Mesendoderm (in vitro differentiated cells): Measurements from ENCODE around the gene OS9.

Experiments used
- DNase-seq: peaks from one replicate; pipeline ENCODE4 v3.0.0; 2013
- H2AK5ac ChIP-seq: 2 replicates; pipeline ENCODE4 v1.6.1; 2013; ENCODE audit warnings: low read length, inconsistent platforms
- H2BK120ac ChIP-seq: 2 replicates; pipeline ENCODE4 v1.6.1; 2013; ENCODE audit warnings: low read depth, mild to moderate bottlenecking, low read length, moderate library complexity, mixed read lengths
- H2BK15ac ChIP-seq: replicated peaks from 2 replicates; pipeline ENCODE4 v1.6.1; 2013; ENCODE audit warnings: low read depth, mild to moderate bottlenecking, moderate library complexity
- H2BK5ac ChIP-seq: 2 replicates; pipeline ENCODE4 v1.6.1; 2013; ENCODE audit warnings: low read length, inconsistent platforms
- H3K18ac ChIP-seq: 2 replicates; pipeline ENCODE4 v1.6.1; 2013; ENCODE audit warnings: mild to moderate bottlenecking, low read length, mixed read lengths
- H3K23ac ChIP-seq: one replicate; pipeline ENCODE4 v1.6.1; 2013; ENCODE audit warnings: low read length
- H3K27ac ChIP-seq: 2 replicates; pipeline ENCODE4 v1.5.1; 2013; ENCODE audit warnings: low read depth, mild to moderate bottlenecking, inconsistent platforms, low read length, moderate library complexity
- H3K27me3 ChIP-seq: 2 replicates; pipeline ENCODE4 v1.6.1; 2013; ENCODE audit warnings: low read length, control low read depth, mild to moderate bottlenecking, inconsistent platforms; ENCODE audit not compliant: insufficient read depth, poor library complexity
- H3K36me3 ChIP-seq: 2 replicates; pipeline ENCODE4 v1.6.1; 2013; ENCODE audit warnings: low read length, inconsistent platforms; ENCODE audit not compliant: control insufficient read depth, insufficient read depth
- H3K4ac ChIP-seq: one replicate; pipeline ENCODE4 v1.6.1; 2013; ENCODE audit warnings: low read depth, mild to moderate bottlenecking, low read length, moderate library complexity
- H3K4me1 ChIP-seq: 2 replicates; pipeline ENCODE4 v1.6.1; 2013; ENCODE audit warnings: low read depth, low read length, inconsistent platforms; ENCODE audit not compliant: control insufficient read depth
- H3K4me2 ChIP-seq: 2 replicates; pipeline ENCODE4 v1.6.1; 2013; ENCODE audit warnings: low read length
- H3K4me3 ChIP-seq: 2 replicates; pipeline ENCODE4 v1.5.1; 2013; ENCODE audit warnings: mild to moderate bottlenecking, low read length
- H3K56ac ChIP-seq: one replicate; pipeline ENCODE4 v1.6.1; 2013; ENCODE audit warnings: low read length
- H3K79me1 ChIP-seq: 2 replicates; pipeline ENCODE4 v1.6.1; 2013; ENCODE audit warnings: low read length, inconsistent platforms
- H3K79me2 ChIP-seq: 2 replicates; pipeline ENCODE4 v1.6.1; 2013; ENCODE audit warnings: mild to moderate bottlenecking, low read length; ENCODE audit not compliant: control insufficient read depth, insufficient read depth
- H3K9ac ChIP-seq: 2 replicates; pipeline ENCODE4 v1.6.1; 2013; ENCODE audit warnings: low read length, inconsistent platforms
- H4K5ac ChIP-seq: one replicate; pipeline ENCODE4 v1.6.1; 2013; ENCODE audit warnings: low read length
- H4K8ac ChIP-seq: one replicate; pipeline ENCODE4 v1.6.1; 2013; ENCODE audit warnings: low read depth, mild to moderate bottlenecking, control low read depth, low read length, moderate library complexity
- WGBS: extraction: QIAGEN DNeasy Blood & Tissue Kit; methylation state at CpG from one replicate; pipeline ENCODE4 v1.1.7; 2013; ENCODE audit warnings: low lambda C conversion rate, missing lambda C conversion rate; ENCODE audit not compliant: insufficient coverage; ENCODE audit errors: extremely low coverage; 5-methylcytosine and 5-hydroxymethylcytosine counted together

Gene OS9

DNA sequence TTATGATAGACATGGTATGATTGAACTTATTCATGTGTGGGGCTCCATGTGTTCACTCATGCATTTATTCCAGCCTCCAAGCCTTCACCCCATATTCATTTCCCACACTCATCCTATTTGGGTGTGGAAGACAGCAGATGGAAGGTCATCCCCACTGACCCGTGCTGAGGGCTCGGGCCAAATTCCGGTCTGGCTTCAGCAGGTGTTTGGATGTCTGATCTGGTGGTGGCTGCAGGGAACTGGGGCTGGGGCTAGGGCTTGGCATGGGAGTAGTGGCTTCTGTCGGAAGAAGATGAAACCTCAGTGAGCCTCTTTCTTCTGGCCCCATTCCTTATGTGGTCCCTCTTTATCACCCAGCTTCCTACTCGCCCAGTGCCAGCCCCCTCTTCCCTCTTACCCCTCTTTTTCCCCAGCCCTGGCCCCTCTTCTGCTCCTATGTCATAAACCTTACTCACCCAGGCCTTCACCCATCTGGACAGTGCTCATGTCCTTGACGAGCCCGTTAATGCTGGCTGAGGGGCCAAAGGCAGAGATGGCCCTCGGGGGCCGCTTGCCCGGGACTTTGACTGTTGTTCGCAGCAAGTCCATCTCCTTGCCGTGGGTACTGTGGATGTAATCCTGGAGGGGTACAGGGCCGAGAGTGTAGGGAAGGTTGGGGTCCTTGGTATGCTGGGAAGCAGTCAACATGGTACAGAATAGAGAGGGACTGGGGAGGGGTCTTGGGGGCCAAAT, 36.6 kb downstream of the OS9 start:
- no peak overlapping the region for H2BK15ac ChIP-seq
- no peak overlapping the region for H3K23ac ChIP-seq
- H3K79me2 ChIP-seq = no peaks in the 10 kb centered on the region
- WGBS = no CpG with 5 or more reads among the region's 13 CpGs
- no peak for DNase-seq
- H2BK120ac ChIP-seq = no peak overlapping the region
- H2AK5ac ChIP-seq = no peak overlapping the region
- no peak overlapping the region for H3K56ac ChIP-seq
- H3K4me3 ChIP-seq = no peak overlapping the region
- no peaks in the 10 kb centered on the region for H3K36me3 ChIP-seq
- H3K27me3 ChIP-seq = peaks cover 48% of the 10 kb centered on the region
- no peaks in the 10 kb centered on the region for H3K4me1 ChIP-seq
- H3K79me1 ChIP-seq = no peaks in the 10 kb centered on the region
- no peak overlapping the region for H4K5ac ChIP-seq
- no peak overlapping the region for H4K8ac ChIP-seq
- H3K4me2 ChIP-seq = no peak overlapping the region
- H3K9ac ChIP-seq = no peak overlapping the region
- no peak overlapping the region for H2BK5ac ChIP-seq
- H3K18ac ChIP-seq = no peak overlapping the region
- no peak overlapping the region for H3K4ac ChIP-seq
- no peak overlapping the region for H3K27ac ChIP-seq

DNA sequence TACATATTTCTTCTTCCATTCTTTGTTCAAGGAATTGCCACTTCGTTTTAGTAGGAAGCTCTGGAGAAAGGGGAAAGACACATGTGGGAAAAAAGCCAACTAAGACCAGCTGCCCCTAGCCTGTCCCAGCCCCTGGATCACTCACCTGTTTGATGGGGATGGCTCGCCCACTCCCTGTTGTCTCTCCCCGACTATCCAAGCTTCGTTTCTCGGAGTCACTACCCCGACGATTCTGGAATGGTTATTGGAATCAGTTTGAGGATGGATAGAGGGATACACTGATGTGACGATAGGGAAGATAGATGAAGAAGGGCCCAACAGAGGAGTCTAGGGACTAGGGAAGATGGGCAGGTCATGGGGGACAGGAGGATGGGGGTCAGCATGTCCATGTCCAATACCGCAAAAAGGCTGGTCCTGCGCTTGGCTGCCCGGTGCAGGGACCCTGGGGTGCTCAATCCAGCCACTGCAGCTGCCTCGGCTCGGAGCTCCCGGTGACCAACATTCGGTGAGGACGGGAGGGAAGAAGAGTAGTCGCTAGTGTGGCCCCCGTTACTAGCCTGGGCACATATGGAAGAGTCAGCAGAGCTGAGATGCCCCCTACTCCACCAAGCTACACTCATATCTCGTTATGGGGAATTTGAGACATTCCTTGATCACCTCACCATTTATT, 37.6 kb downstream of the OS9 start:
- Histone ChIP-seq H4K8ac (no peak overlapping the region), H2BK15ac (no peak overlapping the region), H3K79me1 (no peaks in the 10 kb centered on the region), H3K4me2 (no peak overlapping the region), H3K56ac (no peak overlapping the region), H4K5ac (no peak overlapping the region), H3K36me3 (no peaks in the 10 kb centered on the region), H3K18ac (no peak overlapping the region), H3K4me3 (no peak overlapping the region), H3K4me1 (peaks cover 1% of the 10 kb centered on the region), H3K4ac (no peak overlapping the region), H3K27ac (no peak overlapping the region), H3K27me3 (peaks cover 52% of the 10 kb centered on the region), H3K9ac (no peak overlapping the region), H2BK120ac (no peak overlapping the region), H3K23ac (no peak overlapping the region), H2BK5ac (no peak overlapping the region), H3K79me2 (no peaks in the 10 kb centered on the region), H2AK5ac (no peak overlapping the region)
- no peak for DNase-seq
- WGBS = no CpG with 5 or more reads among the region's 19 CpGs

DNA sequence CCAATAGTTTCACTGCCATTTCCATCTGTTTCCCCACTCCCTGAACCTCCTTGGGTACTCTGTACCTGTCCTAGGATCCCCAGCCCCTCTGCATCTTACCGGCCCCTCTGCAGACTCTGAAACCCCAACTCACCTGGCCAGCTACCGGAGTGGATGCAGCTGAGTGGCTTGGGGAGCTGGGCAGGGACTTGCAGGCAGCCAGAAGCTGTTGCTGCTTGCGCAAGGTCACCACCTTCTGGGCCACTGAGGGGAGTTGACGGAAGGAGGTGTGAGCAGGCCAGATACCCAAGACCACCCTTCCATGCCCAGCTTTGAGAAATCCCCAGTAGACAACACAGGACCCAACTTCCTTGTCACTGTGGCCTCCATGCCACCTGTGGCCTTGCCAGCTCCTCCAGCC, 38.3 kb downstream of the OS9 start:
- no peak overlapping the region for H3K18ac ChIP-seq
- WGBS = no CpG with 5 or more reads among the region's 4 CpGs
- H4K8ac ChIP-seq = no peak overlapping the region
- DNase-seq = no peak
- peaks cover 2% of the 10 kb centered on the region for H3K4me1 ChIP-seq
- no peak overlapping the region for H2BK120ac ChIP-seq
- H3K27ac ChIP-seq = no peak overlapping the region
- H3K9ac ChIP-seq = no peak overlapping the region
- no peaks in the 10 kb centered on the region for H3K79me2 ChIP-seq
- H3K4me3 ChIP-seq = no peak overlapping the region
- peaks cover 52% of the 10 kb centered on the region for H3K27me3 ChIP-seq
- no peak overlapping the region for H3K4me2 ChIP-seq
- no peaks in the 10 kb centered on the region for H3K79me1 ChIP-seq
- no peak overlapping the region for H2AK5ac ChIP-seq
- H4K5ac ChIP-seq = no peak overlapping the region
- H3K56ac ChIP-seq = no peak overlapping the region
- no peak overlapping the region for H3K23ac ChIP-seq
- no peak overlapping the region for H2BK15ac ChIP-seq
- no peaks in the 10 kb centered on the region for H3K36me3 ChIP-seq
- H2BK5ac ChIP-seq = no peak overlapping the region
- H3K4ac ChIP-seq = no peak overlapping the region

DNA sequence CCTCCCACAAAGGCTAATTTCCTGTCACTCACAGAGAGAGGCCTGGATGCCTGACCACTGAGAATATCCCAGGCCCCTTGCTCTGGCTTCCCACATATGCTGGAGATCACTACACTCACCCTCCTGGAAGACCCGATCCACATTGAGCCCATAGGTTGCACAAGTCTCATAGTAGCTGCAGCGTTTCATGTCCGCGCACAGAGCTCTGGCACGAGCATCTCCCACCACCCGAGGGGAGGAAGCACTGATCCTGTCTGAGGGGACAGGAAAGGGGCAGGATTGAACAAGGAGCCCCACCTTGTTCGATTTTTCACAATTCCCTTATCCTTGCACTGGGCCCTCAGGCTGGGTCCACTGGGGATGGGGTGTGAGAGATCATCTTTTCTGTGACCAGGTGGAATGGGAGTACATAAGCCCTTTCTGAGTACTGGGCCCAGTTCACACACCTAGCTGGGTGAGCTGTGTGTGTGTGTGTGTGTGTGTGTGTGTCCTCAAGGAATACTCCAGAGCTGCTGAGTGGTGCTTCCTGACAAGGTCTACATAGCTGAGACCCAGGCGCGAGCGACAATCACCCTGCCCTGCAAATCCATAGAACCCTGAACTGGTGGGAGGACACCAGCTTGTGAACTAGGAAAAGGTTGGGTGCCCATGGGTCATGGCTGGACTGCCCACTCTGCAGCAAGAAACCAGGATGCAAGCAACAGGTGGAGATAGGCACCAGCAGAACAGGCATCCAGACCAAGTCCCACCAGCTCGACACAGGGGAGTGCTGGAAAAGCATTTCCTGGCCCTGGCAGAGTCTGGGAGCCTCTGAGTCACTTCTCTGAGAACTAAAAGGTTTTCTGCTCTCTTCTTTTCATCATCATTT, 39.0 kb downstream of the OS9 start:
- Histone ChIP-seq H2BK120ac (no peak overlapping the region), H4K5ac (no peak overlapping the region), H3K4ac (no peak overlapping the region), H2BK15ac (no peak overlapping the region), H3K36me3 (no peaks in the 10 kb centered on the region), H3K79me2 (no peaks in the 10 kb centered on the region), H3K79me1 (no peaks in the 10 kb centered on the region), H4K8ac (no peak overlapping the region), H3K9ac (no peak overlapping the region), H3K4me2 (no peak overlapping the region), H3K23ac (no peak overlapping the region), H3K56ac (no peak overlapping the region), H3K18ac (no peak overlapping the region), H3K4me3 (no peak overlapping the region), H2AK5ac (no peak overlapping the region), H2BK5ac (no peak overlapping the region), H3K27me3 (peaks cover 54% of the 10 kb centered on the region), H3K27ac (no peak overlapping the region), H3K4me1 (peaks cover 2% of the 10 kb centered on the region)
- DNase-seq = no peak
- no CpG with 5 or more reads among the region's 11 CpGs for WGBS

DNA sequence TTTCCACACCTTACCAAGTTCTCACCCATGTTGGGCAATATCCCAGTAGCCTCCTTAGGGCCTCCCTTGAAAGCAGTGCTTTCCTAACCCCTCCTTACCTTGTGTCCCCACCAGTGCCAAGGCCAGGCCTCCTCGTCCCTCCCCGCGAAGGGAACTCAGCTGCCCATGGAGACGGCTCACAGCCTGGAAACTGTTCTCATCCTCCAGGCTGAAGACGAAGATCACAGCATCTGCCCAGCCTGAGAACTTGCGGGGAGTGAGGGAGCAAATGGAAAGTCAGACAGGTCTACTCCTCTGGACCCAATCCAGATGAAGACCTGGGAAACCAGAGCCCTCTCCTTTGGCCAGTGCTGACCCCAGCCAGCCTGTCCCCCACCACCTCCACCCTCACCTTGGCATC, 40.0 kb downstream of the OS9 start:
- Histone ChIP-seq H3K27ac (no peak overlapping the region), H3K79me2 (no peaks in the 10 kb centered on the region), H3K4me2 (no peak overlapping the region), H3K18ac (no peak overlapping the region), H3K4me1 (peaks cover 2% of the 10 kb centered on the region), H4K5ac (no peak overlapping the region), H3K79me1 (no peaks in the 10 kb centered on the region), H2AK5ac (no peak overlapping the region), H3K27me3 (peaks cover 56% of the 10 kb centered on the region), H2BK120ac (no peak overlapping the region), H3K56ac (no peak overlapping the region), H3K4me3 (no peak overlapping the region), H4K8ac (no peak overlapping the region), H3K4ac (no peak overlapping the region), H3K36me3 (no peaks in the 10 kb centered on the region), H2BK5ac (no peak overlapping the region), H2BK15ac (no peak overlapping the region), H3K9ac (no peak overlapping the region), H3K23ac (no peak overlapping the region)
- no peak for DNase-seq
- WGBS = no CpG with 5 or more reads among the region's 6 CpGs
